H1 (cell line): ENCODE measurements around the gene POLD1. TPM values are rescaled to one million over a fixed set of nuclear protein-coding genes. Genes with fewer than 3 reads are reported as not detected.

ENCODE experiments used
- CTCF ChIA-PET: fragments of 300-600 bp; sonication (Branson Sonifier 250); formaldehyde crosslinking; loops from one replicate; lab custom pipeline; 2021; ENCODE audit not compliant: partially characterized antibody; lab: Charles Lee
- POLR2A ChIA-PET: fragments of 300-600 bp; sonication (Branson Sonifier 250); formaldehyde crosslinking; loops from one replicate; lab custom pipeline; 2021; ENCODE audit warnings: inconsistent platforms; ENCODE audit not compliant: partially characterized antibody; lab: Charles Lee
- DNase-seq, 2 experiments: peaks; one replicate each; pipeline versions ENCODE4 v3.0.0 to v3.0.0-alpha.2; 2010 to 2022; ENCODE audit warnings: low spot score in 2 of 2, low read depth in 1 of 2, mixed read lengths in 1 of 2
- FAIRE-seq: peaks from 2 replicates; lab custom pipeline; 2011; peaks lifted over from hg19 to GRCh38; lab: Jason Lieb, UNC
- H2AFZ ChIP-seq: 2 replicates; pipeline ENCODE4 v1.8.1; 2012; ENCODE audit warnings: low read length, inconsistent platforms
- H2AK5ac ChIP-seq: 2 replicates; pipeline ENCODE4 v1.6.1; 2013; ENCODE audit warnings: low read depth, low read length
- H2BK120ac ChIP-seq: replicated peaks from 2 replicates; pipeline ENCODE3; 2013; ENCODE audit warnings: low read depth, low read length, inconsistent platforms
- H2BK12ac ChIP-seq: 2 replicates; pipeline ENCODE4 v1.6.1; 2013; ENCODE audit warnings: low read depth, low read length
- H2BK15ac ChIP-seq: 2 replicates; pipeline ENCODE4 v1.6.1; 2013; ENCODE audit warnings: low read length
- H2BK20ac ChIP-seq: 2 replicates; pipeline ENCODE4 v1.6.1; 2013; ENCODE audit warnings: low read length
- H2BK5ac ChIP-seq: 2 replicates; pipeline ENCODE4 v1.6.1; 2013; ENCODE audit warnings: low read depth, low read length
- H3K14ac ChIP-seq: 2 replicates; pipeline ENCODE4 v1.6.1; 2013; ENCODE audit warnings: inconsistent platforms; ENCODE audit not compliant: insufficient read length
- H3K18ac ChIP-seq: 2 replicates; pipeline ENCODE4 v1.6.1; 2013; ENCODE audit warnings: low read length; ENCODE audit errors: extremely low read depth
- H3K23ac ChIP-seq: 2 replicates; pipeline ENCODE4 v1.6.1; 2013; ENCODE audit warnings: inconsistent platforms; ENCODE audit not compliant: insufficient read length
- H3K23me2 ChIP-seq: 2 replicates; pipeline ENCODE4 v1.6.1; 2013; ENCODE audit warnings: low read depth, low read length
- H3K27ac ChIP-seq: 2 replicates; pipeline ENCODE4 v1.6.1; 2011; ENCODE audit warnings: low read depth, low read length, inconsistent platforms
- H3K27me3 ChIP-seq, 4 experiments: replicated peaks in 1 of 4; 1 replicate in 1 of 4; 2 replicates in 3 of 4; pipeline versions ENCODE4 v1.6.1 to v1.8.1; 2011 to 2013; ENCODE audit warnings: low read length in 3 of 4, mild to moderate bottlenecking in 3 of 4, inconsistent platforms in 2 of 4, mixed read lengths in 2 of 4, moderate library complexity in 1 of 4; ENCODE audit not compliant: control insufficient read depth in 3 of 4, insufficient read depth in 3 of 4; ENCODE audit errors: extremely low read depth in 1 of 4
- H3K36me3 ChIP-seq, 4 experiments: 2 replicates each; pipeline versions ENCODE4 v1.6.1 to v1.8.1; 2011 to 2013; ENCODE audit warnings: mild to moderate bottlenecking in 4 of 4, low read length in 3 of 4, moderate library complexity in 2 of 4, control low read depth in 1 of 4, inconsistent platforms in 1 of 4; ENCODE audit not compliant: insufficient read depth in 4 of 4, control insufficient read depth in 2 of 4
- H3K4ac ChIP-seq: replicated peaks from 2 replicates; pipeline ENCODE3; 2013; ENCODE audit warnings: low read length, low read depth, mixed read lengths, inconsistent platforms; ENCODE audit not compliant: insufficient read length
- H3K4me1 ChIP-seq, 4 experiments: replicated peaks in 1 of 4; 1 replicate in 1 of 4; 2 replicates in 3 of 4; pipeline versions ENCODE4 v1.6.1 to v1.8.1; 2011 to 2013; ENCODE audit warnings: low read length in 3 of 4, inconsistent platforms in 2 of 4, mixed read lengths in 1 of 4; ENCODE audit not compliant: insufficient read depth in 4 of 4, control insufficient read depth in 3 of 4
- H3K4me2 ChIP-seq, 2 experiments: 2 replicates each; pipeline versions ENCODE4 v1.6.1 to v1.8.1; 2011 to 2013; ENCODE audit warnings: low read depth in 2 of 2, low read length in 2 of 2, control low read depth in 1 of 2, inconsistent platforms in 1 of 2, mild to moderate bottlenecking in 1 of 2; ENCODE audit not compliant: insufficient read depth in 1 of 2
- H3K4me3 ChIP-seq, 4 experiments: fragments of 200-600, 300-600 bp in 1 of 4; sonication (generic), shearing (Covaris generic), sonication (Bioruptor Twin) in 1 of 4; 2 replicates each; pipeline versions ENCODE4 v1.5.1 to v1.8.1; 2011 to 2016; ENCODE audit warnings: low read length in 4 of 4, low read depth in 3 of 4, control low read depth in 2 of 4, inconsistent platforms in 2 of 4, mild to moderate bottlenecking in 2 of 4, mixed read lengths in 1 of 4, moderate library complexity in 1 of 4; ENCODE audit not compliant: insufficient read depth in 2 of 4; ENCODE audit errors: extremely low read depth in 1 of 4
- H3K56ac ChIP-seq: replicated peaks from 2 replicates; pipeline ENCODE3; 2013; ENCODE audit warnings: low read depth, mild to moderate bottlenecking, mixed read lengths, low read length, inconsistent platforms; ENCODE audit not compliant: insufficient read length
- H3K79me1 ChIP-seq: 2 replicates; pipeline ENCODE4 v1.6.1; 2013; ENCODE audit warnings: low read depth, low read length, control low read depth
- H3K79me2 ChIP-seq, 2 experiments: 2 replicates each; pipeline versions ENCODE4 v1.6.1 to v1.8.1; 2012 to 2013; ENCODE audit warnings: low read length in 2 of 2, mild to moderate bottlenecking in 2 of 2, inconsistent platforms in 1 of 2; ENCODE audit not compliant: insufficient read depth in 2 of 2, control insufficient read depth in 1 of 2
- H3K9ac ChIP-seq, 4 experiments: replicated peaks in 1 of 4; 1 replicate in 1 of 4; 2 replicates in 3 of 4; pipeline versions ENCODE4 v1.6.1 to v1.8.1; 2011 to 2013; ENCODE audit warnings: low read depth in 3 of 4, low read length in 3 of 4, control low read depth in 2 of 4, mild to moderate bottlenecking in 2 of 4, moderate library complexity in 2 of 4, inconsistent platforms in 1 of 4; ENCODE audit errors: extremely low read depth in 1 of 4
- H3K9me3 ChIP-seq, 2 experiments: 2 replicates each; pipeline versions ENCODE4 v1.6.1 to v1.8.1; 2012 to 2013; ENCODE audit warnings: mild to moderate bottlenecking in 2 of 2, moderate library complexity in 2 of 2, control low read depth in 1 of 2, inconsistent platforms in 1 of 2, low read depth in 1 of 2, low read length in 1 of 2, mixed read lengths in 1 of 2; ENCODE audit not compliant: insufficient read depth in 2 of 2
- H4K20me1 ChIP-seq, 2 experiments: replicated peaks in 1 of 2; 2 replicates each; pipeline versions ENCODE3 to v1.8.1; 2011 to 2013; ENCODE audit warnings: inconsistent platforms in 2 of 2, low read length in 2 of 2, mild to moderate bottlenecking in 1 of 2; ENCODE audit not compliant: insufficient read depth in 2 of 2, control insufficient read depth in 1 of 2
- H4K5ac ChIP-seq: 2 replicates; pipeline ENCODE4 v1.6.1; 2013; ENCODE audit warnings: low read length, low read depth, mixed read lengths, inconsistent platforms; ENCODE audit not compliant: insufficient read length
- H4K8ac ChIP-seq: 2 replicates; pipeline ENCODE4 v1.8.0; 2013; ENCODE audit warnings: mild to moderate bottlenecking, moderate library complexity, low read length, inconsistent platforms; ENCODE audit not compliant: insufficient read depth; ENCODE audit errors: extremely low read depth
- H4K91ac ChIP-seq: replicated peaks from 2 replicates; pipeline ENCODE3; 2013; ENCODE audit warnings: low read length, mixed read lengths, inconsistent platforms; ENCODE audit not compliant: insufficient read length
- SAP30 ChIP-seq: fragments of 300-600 bp; sonication (generic); IDR thresholded peaks from 2 replicates; pipeline ENCODE4 v1.7.1; 2012; ENCODE audit warnings: low read length, moderate library complexity, mild to moderate bottlenecking, inconsistent platforms; ENCODE audit not compliant: insufficient read depth, insufficient replicate concordance
- SP2 ChIP-seq: IDR thresholded peaks from 2 replicates; pipeline ENCODE4 v1.6.1; 2012; ENCODE audit warnings: mild to moderate bottlenecking, low read length, inconsistent platforms
- WGBS, 2 experiments: shearing (Covaris generic) in 1 of 2; methylation state at CpG; one replicate each; pipeline versions ENCODE4 v1.1.6 to v1.1.7; 2013 to 2015; ENCODE audit warnings: low lambda C conversion rate in 2 of 2, mixed read lengths in 2 of 2, inconsistent platforms in 1 of 2, low coverage in 1 of 2, missing lambda C conversion rate in 1 of 2; ENCODE audit not compliant: insufficient replicate concordance in 2 of 2, insufficient coverage in 1 of 2, insufficient read length in 1 of 2; ENCODE audit errors: extremely low coverage in 1 of 2, missing lambda C conversion rate in 1 of 2; 5-methylcytosine and 5-hydroxymethylcytosine counted together
- polyA plus RNA-seq, 7 experiments: library from polyadenylated mRNA; depleted of rRNA in 3 of 7; stranded (reverse) in 5 of 7; unstranded in 2 of 7; fragments of >200 nt in 5 of 7; fragments of 200-250 nt in 2 of 7; gene quantifications; 1 replicate in 5 of 7; 2 replicates in 1 of 7; 4 replicates in 1 of 7; pipeline versions ENCODE4 v1.2.1 to v1.2.3, GENCODE V29; 2011 to 2013; ENCODE audit warnings: missing spikeins in 2 of 7, mixed read lengths in 2 of 7
- total RNA-seq: library from RNA; stranded (reverse); fragmentation: NEBNext Ultra II Directional; extraction: Animal tissue kit (Norgen Biotek cat#: 25700); gene quantifications from 2 replicates; pipeline ENCODE4 v1.2.1, GENCODE V29; 2021

The POLD1 gene
- total and polyA plus RNA-seq, 2 of the 8 experiments (the other 6 are each of a cell fraction or from before 2014, with no cell fraction given), result 141 to 142 TPM

DNA sequence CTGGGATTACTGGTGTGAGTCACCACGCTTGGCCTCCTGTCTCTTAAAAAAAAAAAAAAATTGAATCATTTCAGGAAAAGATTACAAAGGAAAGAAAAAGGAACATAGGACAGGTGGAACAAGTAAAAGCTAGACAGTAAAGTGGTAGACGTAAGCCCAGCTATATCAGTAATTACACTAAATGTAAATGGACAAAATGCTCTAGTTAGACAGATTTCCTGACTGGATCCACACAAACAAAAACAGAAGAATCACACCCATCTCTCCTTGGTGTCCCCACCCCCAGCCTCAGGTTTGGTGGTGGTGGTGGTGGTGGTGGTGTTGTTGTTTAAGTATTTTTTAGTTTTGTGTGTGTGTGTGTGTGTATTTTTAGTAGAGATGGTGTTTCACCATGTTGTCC lies 28.3 kb downstream of the POLD1 start:
- Histone ChIP-seq H2BK120ac (no peak overlapping the region), H3K23me2 (no peaks in the 10 kb centered on the region), H2BK15ac (no peak overlapping the region), H4K20me1 (peaks cover 0 to 11% of the 10 kb centered on the region in 2 experiments), H3K9ac (no peak overlapping the region), H3K27me3 (no peaks in the 10 kb centered on the region), H3K36me3 (peaks cover 15 to 26% (median 16%) of the 10 kb centered on the region in 4 experiments; a peak in 7 of 8 replicates), H3K79me1 (no peaks in the 10 kb centered on the region), H2AFZ (no peak overlapping the region), H4K5ac (no peak overlapping the region), H3K14ac (no peak overlapping the region), H3K18ac (no peak overlapping the region), H3K4me1 (peaks cover 0 to 2% (median 0%) of the 10 kb centered on the region in 4 experiments; a peak in 4 of 7 replicates), H2BK12ac (no peak overlapping the region), H3K27ac (no peak overlapping the region), H2BK5ac (no peak overlapping the region), H3K4me2 (no peak overlapping the region), H3K9me3 (no peaks in the 10 kb centered on the region), H3K4me3 (no peak overlapping the region), H3K56ac (no peak overlapping the region), H2BK20ac (no peak overlapping the region), H2AK5ac (no peak overlapping the region), H4K91ac (no peak overlapping the region), H3K79me2 (no peaks in the 10 kb centered on the region), H3K23ac (no peak overlapping the region), H4K8ac (no peak overlapping the region), H3K4ac (no peak overlapping the region)
- ChIA-PET POLR2A (interaction anchor here (0.7 to 1.5 kb wide), 4 partner anchors 14 to 491 kb away, joined by 3 to 5 read pairs (median 4); no protein-coding TSS in a partner anchor), CTCF (interaction anchor here (0.9 to 2.5 kb wide), 5 partner anchors 16 to 55 kb away, joined by 3 to 13 read pairs (median 3); no protein-coding TSS in a partner anchor)
- WGBS, 2 experiments, result 80% methylated on average over 2 of the region's 2 CpGs; no CpG with 5 or more reads in 1 of the 2 experiments
- TF ChIP-seq SP2 (no peak), SAP30 (no peak)
- FAIRE-seq, result no peak
- DNase-seq, result no peak
